VCaP (cell line): Measurements from ENCODE around the gene CHMP4B.
A peak's percentile ranks its signal among the peaks of the same experiment; 100 is the strongest.

ENCODE experiments used
- H3K27ac ChIP-seq: fragments of 450-650 bp; 2 replicates; pipeline ENCODE4 v1.5.1; 2017
- CTCF ChIP-seq: fragments of 450-650 bp; conservative IDR thresholded peaks from 2 replicates; pipeline ENCODE4 v1.5.1; 2017; ENCODE audit warnings: mild to moderate bottlenecking, moderate library complexity

Gene CHMP4B

GRCh38 chr20:33840759-33841435, 29.7 kb downstream of the CHMP4B start:
- H3K27ac ChIP-seq: peak overlapping the region; percentile 46
- TF ChIP-seq CTCF: no peak

- peak overlapping the region; percentile 46 for H3K27ac ChIP-seq
- TF ChIP-seq CTCF: no peak
Measured at GRCh38 chr20:33841436-33841799, 30.3 kb downstream of the CHMP4B start.

- H3K27ac ChIP-seq: peak overlapping the region; percentile 65; the same call in 1 of the 2 replicates
- no peak for TF ChIP-seq CTCF
Measured at GRCh38 chr20:33842346-33842745, 31.2 kb downstream of the CHMP4B start.

- no peak for TF ChIP-seq CTCF
- H3K27ac ChIP-seq: peak overlapping the region; percentile 65
Measured at GRCh38 chr20:33843050-33843449, 31.9 kb downstream of the CHMP4B start.

- no peak for TF ChIP-seq CTCF
- H3K27ac ChIP-seq: peak overlapping the region; percentile 65
Measured at GRCh38 chr20:33843854-33844253, 32.7 kb downstream of the CHMP4B start.

- TF ChIP-seq CTCF: no peak
- H3K27ac ChIP-seq: peak overlapping the region; percentile 65
Measured at GRCh38 chr20:33846291-33846935, 35.3 kb downstream of the CHMP4B start.

- peak overlapping the region; percentile 65 for H3K27ac ChIP-seq
- TF ChIP-seq CTCF: no peak
Measured at GRCh38 chr20:33847006-33847405, 35.9 kb downstream of the CHMP4B start.
